Activated T-cell treated with anti-CD3 and anti-CD28 coated beads, Interleukin-2, amount 50 U/mL, for 24 hours (primary cell): ENCODE measurements around the gene NAV2.

ENCODE experiments used
- DNase-seq: peaks from one replicate; pipeline ENCODE4 v3.0.0-alpha.2; 2020
- H3K27ac Mint-ChIP-seq: 2 replicates; pipeline ENCODE4 v1.8.0; 2020; ENCODE audit warnings: mild to moderate bottlenecking, mixed read lengths
- H3K27me3 Mint-ChIP-seq: 2 replicates; pipeline ENCODE4 v1.8.0; 2020; ENCODE audit warnings: mixed read lengths
- H3K36me3 Mint-ChIP-seq: 2 replicates; pipeline ENCODE4 v1.8.0; 2020; ENCODE audit warnings: low read depth, mixed read lengths
- H3K4me1 Mint-ChIP-seq: 2 replicates; pipeline ENCODE4 v1.8.0; 2020; ENCODE audit warnings: low read depth, mixed read lengths
- H3K4me3 Mint-ChIP-seq: 2 replicates; pipeline ENCODE4 v1.8.0; 2020; ENCODE audit warnings: mild to moderate bottlenecking, moderate library complexity, mixed read lengths
- H3K9me3 Mint-ChIP-seq: 2 replicates; pipeline ENCODE4 v1.8.0; 2020; ENCODE audit warnings: mixed read lengths

The NAV2 gene

DNA sequence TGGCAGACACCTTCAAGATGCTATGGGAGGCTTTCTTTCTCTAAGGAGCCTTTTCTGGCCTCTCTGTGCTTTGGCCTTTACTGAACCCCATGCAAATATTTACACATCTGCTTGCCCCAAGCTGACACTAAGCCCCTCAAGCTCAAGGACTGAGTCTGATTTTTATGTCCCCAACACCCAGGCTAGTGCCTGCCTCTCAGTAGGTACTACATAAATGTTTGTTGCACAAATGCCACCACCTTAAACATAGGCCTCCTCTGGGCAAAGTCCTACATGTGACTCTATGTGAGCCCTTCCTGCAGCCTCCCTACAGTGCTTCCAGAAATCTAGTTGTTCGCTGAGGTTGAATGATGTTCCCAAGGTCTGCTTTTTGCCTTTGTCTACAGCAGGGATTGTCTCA lies 260.0 kb downstream of the NAV2 start:
- H3K4me1 Mint-ChIP-seq = peaks cover 25% of the 10 kb centered on the region
- DNase-seq = no peak
- H3K27ac Mint-ChIP-seq = no peak overlapping the region
- no peak overlapping the region for H3K4me3 Mint-ChIP-seq
- H3K9me3 Mint-ChIP-seq = no peaks in the 10 kb centered on the region
- no peaks in the 10 kb centered on the region for H3K36me3 Mint-ChIP-seq
- H3K27me3 Mint-ChIP-seq = peaks cover 54% of the 10 kb centered on the region

DNA sequence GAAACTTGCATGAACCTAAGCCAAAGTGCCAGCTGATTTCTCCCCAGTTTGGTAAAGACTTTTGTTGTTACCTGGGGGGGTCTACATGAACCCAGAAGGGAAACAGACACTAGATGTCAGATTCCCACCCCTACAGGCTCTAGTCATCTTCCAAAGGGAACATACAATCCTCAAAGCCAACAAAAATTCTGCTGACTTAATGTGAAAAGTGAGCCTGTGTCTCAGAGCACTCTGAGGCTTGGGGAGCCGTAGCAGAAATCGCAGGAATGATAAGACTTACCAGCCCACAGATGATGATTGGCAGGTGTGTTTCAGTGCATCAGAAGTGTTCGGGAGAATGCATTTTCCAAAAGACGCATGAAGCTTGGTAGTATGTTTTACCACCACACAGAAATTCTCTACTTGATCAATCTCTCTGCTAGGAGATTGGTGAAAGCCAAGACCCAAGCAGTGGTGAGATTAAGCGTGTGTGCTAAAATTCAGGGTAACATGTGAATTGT lies 260.5 kb downstream of the NAV2 start:
- no peak overlapping the region for H3K27ac Mint-ChIP-seq
- no peak overlapping the region for H3K4me3 Mint-ChIP-seq
- H3K27me3 Mint-ChIP-seq = peaks cover 50% of the 10 kb centered on the region
- no peaks in the 10 kb centered on the region for H3K36me3 Mint-ChIP-seq
- no peak for DNase-seq
- H3K4me1 Mint-ChIP-seq = peaks cover 25% of the 10 kb centered on the region
- H3K9me3 Mint-ChIP-seq = no peaks in the 10 kb centered on the region

DNA sequence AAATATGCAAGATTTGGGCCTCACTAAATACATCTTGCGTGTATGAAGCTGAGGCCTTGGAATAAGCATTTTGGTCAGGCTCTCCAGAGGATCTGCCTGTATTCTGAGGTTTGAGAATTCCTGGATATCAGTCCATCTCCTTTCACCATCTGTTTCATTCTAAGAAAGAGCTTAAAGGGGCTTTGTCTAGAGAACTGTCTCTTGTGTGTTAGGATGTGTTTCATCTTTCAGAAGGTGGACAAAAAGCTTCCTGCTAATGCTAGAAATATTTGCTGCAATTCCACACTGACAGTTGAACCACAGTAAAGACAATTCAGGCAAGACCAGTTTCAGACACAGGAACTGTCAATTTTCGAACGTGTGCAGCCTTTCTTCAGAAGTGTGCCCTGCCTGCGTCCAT lies 262.2 kb downstream of the NAV2 start:
- Mint-ChIP-seq H3K4me1 (peaks cover 34% of the 10 kb centered on the region), H3K36me3 (no peaks in the 10 kb centered on the region), H3K9me3 (no peaks in the 10 kb centered on the region), H3K27ac (no peak overlapping the region), H3K27me3 (peaks cover 37% of the 10 kb centered on the region), H3K4me3 (no peak overlapping the region)
- DNase-seq = no peak

DNA sequence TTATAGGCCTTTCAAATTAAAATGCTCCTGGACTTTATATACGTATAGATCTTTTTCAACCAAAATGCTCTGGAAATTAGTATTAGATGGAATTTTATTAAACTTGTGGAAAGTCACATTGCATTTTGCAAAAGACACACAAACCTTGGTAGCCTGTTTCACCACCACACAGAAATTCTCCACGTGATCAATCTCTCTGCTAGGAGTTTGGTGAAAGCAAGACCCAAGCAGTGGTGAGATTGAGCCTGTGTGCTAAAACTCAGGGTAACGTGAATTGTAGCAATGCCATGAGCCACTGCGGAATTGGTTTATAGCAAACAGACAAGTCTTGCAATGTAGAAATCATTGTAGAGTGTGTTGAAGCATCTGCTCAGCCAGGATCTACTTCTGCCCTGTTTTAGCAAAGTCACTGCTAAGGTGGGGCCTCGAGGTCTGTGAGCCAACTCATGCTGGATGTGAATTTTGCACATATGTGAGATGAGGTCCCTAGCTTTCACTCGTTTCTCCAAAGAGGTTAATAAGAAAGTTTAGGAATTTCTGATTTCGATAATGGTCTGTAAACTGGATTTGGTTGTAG lies 262.9 kb downstream of the NAV2 start:
- Mint-ChIP-seq H3K36me3 (no peaks in the 10 kb centered on the region), H3K4me1 (peaks cover 28% of the 10 kb centered on the region), H3K9me3 (no peaks in the 10 kb centered on the region), H3K4me3 (no peak overlapping the region), H3K27me3 (peaks cover 37% of the 10 kb centered on the region), H3K27ac (no peak overlapping the region)
- DNase-seq = no peak

DNA sequence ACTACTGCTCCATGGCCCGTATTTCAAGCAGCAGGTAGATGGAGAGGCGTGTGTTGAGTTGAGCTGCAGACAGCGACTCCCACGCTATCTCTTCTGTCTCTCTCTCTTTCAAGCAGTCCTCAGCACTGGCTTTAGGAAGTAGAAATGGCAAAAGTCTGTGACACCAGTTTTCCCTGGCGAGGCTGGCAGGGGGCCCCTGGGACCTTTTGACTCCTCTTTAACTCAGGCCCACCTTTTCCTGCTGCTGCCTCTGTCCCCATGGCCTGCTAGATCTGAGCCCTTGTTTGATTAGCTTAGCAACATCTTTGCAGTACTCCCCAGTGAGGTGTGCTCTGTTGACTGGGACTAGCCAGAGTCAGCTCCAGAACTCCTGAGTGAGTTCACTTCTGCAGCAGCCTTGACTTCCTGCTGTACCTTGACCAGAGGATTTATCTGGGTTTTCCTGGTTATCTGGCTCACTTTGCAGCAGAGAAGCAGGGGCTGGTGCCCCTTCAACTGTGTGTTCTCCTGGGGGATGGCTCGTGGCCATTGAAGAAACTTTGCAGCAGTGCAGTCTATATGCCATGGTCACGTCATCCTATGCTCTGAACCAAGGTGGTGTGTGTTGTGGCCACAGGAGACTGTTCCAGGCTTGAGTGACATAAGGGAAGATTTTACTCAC lies 263.8 kb downstream of the NAV2 start:
- Mint-ChIP-seq H3K4me1 (peaks cover 19% of the 10 kb centered on the region), H3K9me3 (no peaks in the 10 kb centered on the region), H3K27ac (no peak overlapping the region), H3K4me3 (no peak overlapping the region), H3K36me3 (no peaks in the 10 kb centered on the region), H3K27me3 (peaks cover 43% of the 10 kb centered on the region)
- no peak for DNase-seq

DNA sequence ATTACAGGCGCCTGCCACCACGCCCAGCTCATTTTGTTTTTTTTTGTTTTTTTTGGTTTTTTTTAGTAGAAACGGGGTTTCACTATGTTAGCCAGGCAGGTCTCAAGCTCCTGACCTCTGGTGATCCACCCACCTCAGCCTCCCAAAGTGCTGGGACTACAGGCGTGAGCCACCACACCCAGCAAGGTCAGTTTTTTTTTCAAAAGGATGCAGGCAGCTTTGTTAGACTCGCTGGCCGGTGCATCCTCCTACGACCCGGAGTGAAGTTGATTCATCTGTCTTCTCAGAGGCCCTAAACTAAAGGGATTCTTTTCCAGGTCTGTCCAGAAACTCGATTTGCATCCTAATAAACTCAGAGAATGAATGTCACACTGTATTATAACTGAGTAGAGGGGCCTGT lies 265.3 kb downstream of the NAV2 start:
- no peaks in the 10 kb centered on the region for H3K9me3 Mint-ChIP-seq
- H3K36me3 Mint-ChIP-seq = no peaks in the 10 kb centered on the region
- H3K4me1 Mint-ChIP-seq = peaks cover 12% of the 10 kb centered on the region
- no peak overlapping the region for H3K4me3 Mint-ChIP-seq
- DNase-seq = no peak
- H3K27me3 Mint-ChIP-seq = peaks cover 37% of the 10 kb centered on the region
- no peak overlapping the region for H3K27ac Mint-ChIP-seq

DNA sequence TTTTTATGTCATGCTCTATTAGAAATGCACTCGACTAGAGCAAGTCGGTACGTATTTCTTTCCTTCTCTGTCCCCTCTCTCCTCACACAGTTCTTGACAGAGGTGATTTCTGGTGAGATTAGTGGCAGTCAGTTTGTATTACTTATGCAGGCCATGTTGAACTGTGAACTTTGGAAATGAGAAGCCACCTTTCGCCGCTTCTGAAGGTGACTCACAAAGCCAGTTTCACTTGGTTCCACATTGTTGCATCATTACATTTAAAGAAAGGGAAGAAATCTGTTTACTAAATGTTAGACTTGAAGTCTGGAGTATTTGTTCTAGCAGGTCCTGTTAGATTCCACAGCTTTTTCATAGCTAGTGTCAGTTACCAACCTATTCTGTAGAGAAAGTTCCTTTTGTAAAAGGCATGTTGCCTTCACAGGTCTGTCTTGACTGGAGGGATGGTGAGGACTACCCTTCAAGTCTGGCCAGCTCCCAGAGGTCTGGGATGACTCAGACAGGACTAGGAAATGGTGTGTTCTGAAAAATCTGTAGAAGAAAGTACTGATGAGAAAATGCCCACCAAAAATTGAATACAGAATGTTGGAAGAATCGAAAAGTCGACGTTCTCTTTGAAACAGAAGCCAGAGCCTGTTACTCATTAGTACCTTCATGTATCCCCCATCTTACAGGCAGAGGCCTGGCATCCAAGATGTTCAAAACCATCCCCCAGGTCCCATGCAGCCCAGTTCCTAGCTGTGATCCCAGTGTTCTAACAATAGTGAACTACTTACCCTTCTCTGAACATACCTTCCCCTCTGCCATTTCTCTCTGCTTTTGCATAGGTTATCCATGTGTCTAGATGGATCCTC lies 266.3 kb downstream of the NAV2 start:
- H3K27ac Mint-ChIP-seq = peak overlapping the region; percentile 12
- H3K4me1 Mint-ChIP-seq = peaks cover 12% of the 10 kb centered on the region
- H3K36me3 Mint-ChIP-seq = no peaks in the 10 kb centered on the region
- no peak overlapping the region for H3K4me3 Mint-ChIP-seq
- no peaks in the 10 kb centered on the region for H3K9me3 Mint-ChIP-seq
- DNase-seq = no peak
- peaks cover 28% of the 10 kb centered on the region for H3K27me3 Mint-ChIP-seq

DNA sequence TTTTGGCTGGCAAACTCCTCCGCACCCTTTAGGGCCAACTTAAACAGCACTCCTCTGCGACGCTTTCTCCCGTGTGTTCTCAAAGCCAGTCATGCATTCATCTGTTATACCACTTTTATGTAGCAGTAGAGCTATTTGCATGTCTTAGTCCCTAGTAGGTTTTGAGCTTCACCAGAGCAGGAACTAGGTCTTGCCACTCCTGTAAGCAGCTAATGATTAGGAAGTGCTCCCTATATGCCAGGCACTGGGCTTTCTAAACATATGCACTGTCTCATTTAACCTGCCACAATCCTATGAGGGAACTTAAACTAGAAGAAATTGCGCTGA lies 266.8 kb downstream of the NAV2 start:
- peaks cover 12% of the 10 kb centered on the region for H3K4me1 Mint-ChIP-seq
- H3K9me3 Mint-ChIP-seq = no peaks in the 10 kb centered on the region
- peaks cover 30% of the 10 kb centered on the region for H3K27me3 Mint-ChIP-seq
- peak overlapping the region; percentile 12 for H3K27ac Mint-ChIP-seq
- no peak overlapping the region for H3K4me3 Mint-ChIP-seq
- H3K36me3 Mint-ChIP-seq = no peaks in the 10 kb centered on the region
- no peak for DNase-seq

DNA sequence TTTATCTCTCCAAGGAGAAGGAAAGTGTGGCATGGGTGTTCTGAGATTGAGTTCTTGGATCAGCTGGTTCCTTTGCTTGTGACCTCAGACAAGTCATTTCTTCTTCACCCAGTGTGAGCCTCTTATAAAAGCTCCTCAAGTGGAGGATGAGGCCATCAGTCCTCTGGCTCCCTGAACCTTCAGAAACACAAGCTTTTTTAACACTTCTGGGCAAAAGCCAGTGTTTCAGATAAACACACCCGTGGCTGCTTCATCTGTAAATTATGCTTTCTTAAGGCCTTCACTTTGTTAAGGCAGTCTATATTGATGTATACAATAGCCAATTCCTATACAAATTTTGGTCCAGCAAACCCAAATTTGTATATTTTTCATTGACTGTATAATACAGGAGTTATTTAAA lies 267.8 kb downstream of the NAV2 start:
- no peak for DNase-seq
- peaks cover 31% of the 10 kb centered on the region for H3K27me3 Mint-ChIP-seq
- no peaks in the 10 kb centered on the region for H3K9me3 Mint-ChIP-seq
- no peak overlapping the region for H3K4me3 Mint-ChIP-seq
- no peak overlapping the region for H3K27ac Mint-ChIP-seq
- H3K36me3 Mint-ChIP-seq = no peaks in the 10 kb centered on the region
- peaks cover 12% of the 10 kb centered on the region for H3K4me1 Mint-ChIP-seq

DNA sequence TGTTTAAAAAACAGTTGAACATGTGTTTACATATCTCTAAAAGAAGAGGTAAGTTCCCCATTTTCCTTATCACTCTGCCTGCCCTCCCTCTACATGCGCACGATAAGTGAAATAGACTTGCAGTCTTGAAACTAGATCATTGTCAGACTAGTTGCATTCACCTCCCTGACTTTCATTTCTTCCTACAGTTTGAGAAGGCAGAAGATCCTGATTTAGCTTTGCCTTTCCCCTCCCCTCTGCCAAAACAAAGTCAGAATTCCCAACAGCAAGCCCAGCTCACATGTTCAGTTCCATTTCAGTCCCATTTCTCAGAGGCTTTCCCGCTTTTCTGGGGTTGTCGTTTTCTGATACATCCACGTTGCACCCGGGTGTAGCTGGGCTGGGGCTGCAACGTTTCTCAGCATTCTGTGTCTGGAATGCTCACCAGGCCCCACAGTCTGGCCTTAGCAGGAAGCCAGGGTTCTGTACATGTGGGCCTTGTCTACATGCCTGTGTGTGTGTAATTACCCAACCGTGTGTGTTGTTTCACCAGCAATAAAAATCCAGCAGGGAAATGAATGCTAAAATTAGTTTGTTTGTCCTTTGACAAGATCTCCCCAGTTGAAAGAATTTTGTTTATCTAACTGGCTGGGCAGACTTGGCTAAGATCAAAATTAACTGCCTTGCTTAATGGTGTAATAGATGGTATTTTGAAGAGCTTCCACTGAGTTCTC lies 268.5 kb downstream of the NAV2 start:
- H3K4me3 Mint-ChIP-seq = no peak overlapping the region

DNA sequence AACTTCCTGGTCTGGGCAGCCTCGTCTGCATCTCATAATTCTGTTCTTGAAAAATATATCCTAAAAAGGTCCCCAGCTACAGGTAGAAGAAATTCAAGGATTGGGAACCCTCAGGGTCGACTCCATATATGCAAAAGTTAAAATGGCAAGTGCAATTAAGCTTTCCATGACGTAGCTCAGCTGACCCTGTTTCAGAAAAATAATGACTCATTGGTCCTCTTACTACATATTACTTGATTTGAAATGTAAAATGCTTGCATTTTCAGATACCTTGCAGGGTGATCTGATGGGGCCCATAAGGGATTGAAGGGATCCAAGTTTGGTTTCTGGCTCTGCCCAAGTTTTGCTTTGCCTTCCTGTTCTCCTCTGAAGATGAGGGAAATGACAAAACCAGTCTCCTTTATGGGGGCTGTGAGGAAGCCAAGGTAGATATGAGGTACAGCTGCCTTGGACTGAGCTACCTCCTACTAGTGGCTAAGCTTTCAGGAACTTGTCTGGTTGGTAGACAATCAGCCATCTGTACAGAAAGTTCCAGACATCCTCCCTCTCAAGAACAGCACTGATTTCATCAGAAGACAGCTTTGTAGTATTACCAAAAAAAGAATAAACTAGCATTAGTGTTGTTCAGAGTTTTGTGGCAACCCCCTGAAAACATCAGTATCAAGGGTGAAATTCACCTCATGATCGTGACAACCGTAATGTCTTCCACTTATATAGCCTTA lies 270.3 kb downstream of the NAV2 start:
- DNase-seq = no peak
- Mint-ChIP-seq H3K36me3 (no peaks in the 10 kb centered on the region), H3K27ac (no peak overlapping the region), H3K27me3 (peaks cover 16% of the 10 kb centered on the region), H3K4me1 (peaks cover 12% of the 10 kb centered on the region), H3K9me3 (no peaks in the 10 kb centered on the region), H3K4me3 (no peak overlapping the region)

More for the DNA sequence above, 268.5 kb downstream of the NAV2 start:
- DNase-seq = no peak
- peaks cover 12% of the 10 kb centered on the region for H3K4me1 Mint-ChIP-seq
- peaks cover 31% of the 10 kb centered on the region for H3K27me3 Mint-ChIP-seq
- H3K9me3 Mint-ChIP-seq = no peaks in the 10 kb centered on the region
- H3K27ac Mint-ChIP-seq = no peak overlapping the region
- H3K36me3 Mint-ChIP-seq = no peaks in the 10 kb centered on the region

DNA sequence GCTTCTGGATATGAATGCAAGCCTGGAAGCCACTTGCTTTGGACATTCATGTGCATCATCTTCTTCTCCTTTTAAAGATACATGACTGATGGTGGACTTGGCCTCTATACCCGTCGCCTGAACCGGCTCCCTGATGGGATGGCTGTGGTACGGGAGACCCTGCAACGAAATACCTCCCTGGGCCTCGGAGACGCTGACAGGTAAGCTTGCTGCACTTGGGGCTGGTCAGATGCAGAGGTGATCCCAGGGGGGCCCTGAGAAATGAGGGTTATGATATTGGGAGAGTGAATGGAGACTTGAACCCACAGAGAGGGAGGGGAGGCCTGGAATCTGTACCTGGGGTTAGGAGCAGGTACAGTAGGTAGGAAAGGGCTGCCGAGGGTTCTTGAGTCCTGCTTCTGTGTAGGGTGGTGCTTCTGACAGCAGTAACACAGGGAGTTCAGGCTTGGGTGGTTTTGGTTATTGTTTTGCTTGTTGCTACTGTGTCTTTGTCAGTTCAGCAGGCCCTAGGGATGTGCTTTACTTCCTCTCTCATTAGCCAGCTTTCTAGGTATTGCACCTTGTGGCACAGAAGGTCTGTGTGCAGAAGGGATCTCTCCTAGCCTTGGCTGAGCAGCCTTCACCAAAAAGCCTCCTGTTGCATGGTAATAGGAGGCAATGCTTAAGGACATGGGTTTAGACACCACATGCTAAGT lies 271.6 kb downstream of the NAV2 start:
- H3K27ac Mint-ChIP-seq = no peak overlapping the region
- DNase-seq = no peak
- no peaks in the 10 kb centered on the region for H3K9me3 Mint-ChIP-seq
- peaks cover 16% of the 10 kb centered on the region for H3K27me3 Mint-ChIP-seq
- no peaks in the 10 kb centered on the region for H3K36me3 Mint-ChIP-seq
- peaks cover 3% of the 10 kb centered on the region for H3K4me1 Mint-ChIP-seq
- no peak overlapping the region for H3K4me3 Mint-ChIP-seq

DNA sequence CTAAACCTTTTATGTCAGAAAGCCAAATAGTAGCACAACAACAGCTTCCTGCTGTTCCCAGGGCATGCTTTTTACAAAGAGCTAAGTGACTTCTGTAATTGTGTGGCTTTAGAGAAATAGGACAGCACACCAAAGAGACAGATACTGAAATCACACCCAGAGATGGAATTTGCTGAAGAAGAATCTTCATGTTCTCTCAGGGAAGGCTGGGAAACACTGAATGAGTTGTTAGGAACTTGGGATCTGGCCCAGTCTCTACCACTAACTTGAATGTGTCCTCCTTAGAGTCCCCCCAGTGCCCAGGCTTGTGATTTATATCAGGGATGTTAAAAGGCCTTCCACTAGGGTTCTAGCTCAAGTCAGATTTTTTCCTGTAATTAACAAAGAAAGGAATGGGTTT lies 272.5 kb downstream of the NAV2 start:
- H3K36me3 Mint-ChIP-seq = no peaks in the 10 kb centered on the region
- no peak overlapping the region for H3K4me3 Mint-ChIP-seq
- H3K27ac Mint-ChIP-seq = no peak overlapping the region
- peaks cover 16% of the 10 kb centered on the region for H3K27me3 Mint-ChIP-seq
- H3K9me3 Mint-ChIP-seq = no peaks in the 10 kb centered on the region
- no peak for DNase-seq
- no peaks in the 10 kb centered on the region for H3K4me1 Mint-ChIP-seq
